Measurements from ENCODE around the gene RGS12. TPM values are rescaled to one million over a fixed set of nuclear protein-coding genes. Genes with fewer than 3 reads are reported as not detected.

Gene RGS12
- total RNA-seq, 1 donor from 2014 or later = 34.2 TPM

- H3K4me3 ChIP-seq (ENCODE audit: low read depth, low read length) = no peak overlapping the region
- TF ChIP-seq CTCF (IDR thresholded peaks at IDR 0.05; ENCODE audit: insufficient read depth, low read length, severe bottlenecking) = no peak
- no peak for FAIRE-seq
- no peak for DNase-seq (ENCODE audit: low read depth)
- H3K27me3 ChIP-seq (ENCODE audit: control insufficient read depth, insufficient read depth, low read length) = peaks cover 9% of the 10 kb centered on the region
- no peaks in the 10 kb centered on the region for H3K36me3 ChIP-seq (ENCODE audit: control insufficient read depth, insufficient read depth, low read length)
Measured at GRCh38 chr4:3288571-3289094, 4.2 kb upstream of the RGS12 start.

- H3K36me3 ChIP-seq (ENCODE audit: control insufficient read depth, insufficient read depth, low read length) = no peaks in the 10 kb centered on the region
- no peak for TF ChIP-seq CTCF (IDR thresholded peaks at IDR 0.05; ENCODE audit: insufficient read depth, low read length, severe bottlenecking)
- no peak for DNase-seq (ENCODE audit: low read depth)
- H3K27me3 ChIP-seq (ENCODE audit: control insufficient read depth, insufficient read depth, low read length) = peaks cover 9% of the 10 kb centered on the region
- no peak for FAIRE-seq
- no peak overlapping the region for H3K4me3 ChIP-seq (ENCODE audit: low read depth, low read length)
Measured at GRCh38 chr4:3290476-3290875, 2.3 kb upstream of the RGS12 start.

DNA sequence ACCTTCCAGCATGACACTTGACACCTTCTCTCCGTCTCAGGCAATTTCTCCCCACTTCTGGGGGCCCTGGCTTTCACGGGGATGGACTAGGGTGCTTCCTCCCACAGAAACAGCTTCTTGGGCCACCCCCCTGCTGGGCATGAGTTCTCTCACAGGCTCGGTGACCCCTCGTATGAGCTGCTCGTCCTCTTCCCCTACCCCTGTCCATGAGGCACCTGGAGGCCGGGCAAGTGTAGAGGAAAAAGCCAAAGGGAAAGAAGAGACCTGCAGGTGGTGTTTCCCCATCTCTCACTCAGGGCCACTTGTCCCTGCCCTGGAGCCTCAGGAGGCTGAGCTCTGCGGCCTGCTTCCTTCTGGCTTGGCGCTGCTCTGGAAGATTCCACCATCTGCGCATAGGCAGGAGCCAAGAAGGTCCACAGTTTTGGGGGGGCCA is 1.9 kb upstream of the RGS12 start:
- no peak for FAIRE-seq
- no peak overlapping the region for H3K4me3 ChIP-seq (ENCODE audit: low read depth, low read length)

DNA sequence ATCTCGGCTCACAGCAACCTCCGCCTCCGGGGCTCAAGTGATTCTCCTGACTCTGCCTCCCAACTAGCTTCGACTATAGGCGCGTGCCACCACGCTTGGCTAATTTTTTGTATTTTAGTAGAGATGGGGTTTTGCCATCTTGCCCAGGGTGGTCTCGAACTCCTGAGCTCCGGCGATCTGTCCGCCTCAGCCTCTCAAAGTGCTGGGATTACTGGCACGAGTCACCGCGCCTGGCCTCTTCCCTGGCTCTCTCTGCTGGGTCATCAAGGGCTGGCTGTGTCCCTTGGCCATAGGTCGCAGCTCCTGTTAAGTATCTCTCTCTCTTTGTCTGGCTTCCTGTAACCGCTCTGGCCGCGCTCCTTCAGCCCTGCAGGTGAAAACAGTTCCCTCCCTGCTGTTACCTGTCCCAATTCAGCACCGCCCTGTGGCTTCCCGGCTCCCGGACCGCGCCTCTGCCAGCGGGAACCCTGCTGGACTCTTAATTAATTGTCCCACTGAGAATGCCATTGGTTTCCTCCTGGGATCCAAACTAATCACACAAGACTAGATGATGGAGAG is 1.3 kb upstream of the RGS12 start:
- Histone ChIP-seq H3K36me3 (ENCODE audit: control insufficient read depth, insufficient read depth, low read length) (no peaks in the 10 kb centered on the region), H3K4me3 (ENCODE audit: low read depth, low read length) (peak overlapping the region; percentile 75), H3K27me3 (ENCODE audit: control insufficient read depth, insufficient read depth, low read length) (peaks cover 9% of the 10 kb centered on the region)
- TF ChIP-seq CTCF (IDR thresholded peaks at IDR 0.05; ENCODE audit: insufficient read depth, low read length, severe bottlenecking) = no peak
- FAIRE-seq (peak; percentile 58), DNase-seq (ENCODE audit: low read depth) (peak; percentile 23)

More for the DNA sequence above, 1.9 kb upstream of the RGS12 start:
- no peak for DNase-seq (ENCODE audit: low read depth)
- TF ChIP-seq CTCF (IDR thresholded peaks at IDR 0.05; ENCODE audit: insufficient read depth, low read length, severe bottlenecking) = no peak
- H3K36me3 ChIP-seq (ENCODE audit: control insufficient read depth, insufficient read depth, low read length) = no peaks in the 10 kb centered on the region
- H3K27me3 ChIP-seq (ENCODE audit: control insufficient read depth, insufficient read depth, low read length) = peaks cover 9% of the 10 kb centered on the region

- no peak for FAIRE-seq
Measured at GRCh38 chr4:3291969-3292570, 751 bp upstream of the RGS12 start.

More at GRCh38 chr4:3291969-3292570, 751 bp upstream of the RGS12 start:
- Histone ChIP-seq H3K36me3 (ENCODE audit: control insufficient read depth, insufficient read depth, low read length) (no peaks in the 10 kb centered on the region), H3K27me3 (ENCODE audit: control insufficient read depth, insufficient read depth, low read length) (peaks cover 6% of the 10 kb centered on the region), H3K4me3 (ENCODE audit: low read depth, low read length) (peak overlapping the region; percentile 75)
- TF ChIP-seq CTCF (IDR thresholded peaks at IDR 0.05; ENCODE audit: insufficient read depth, low read length, severe bottlenecking) = no peak
- DNase-seq (ENCODE audit: low read depth) = peak; percentile 14

All from bronchial epithelial cell (primary cell).